KOPT-K1 (cell line): ENCODE measurements around the gene AGPAT3.

Experiments used
- H3K27ac ChIP-seq: fragments of 200-600 bp; sonication (generic); 2 replicates; pipeline ENCODE4 v1.5.1; 2016; ENCODE audit warnings: antibody characterized with exemption, mild to moderate bottlenecking, low read depth, low read length; ENCODE audit not compliant: poor library complexity, severe bottlenecking
- H3K36me3 ChIP-seq: fragments of 200-600 bp; sonication (generic); 2 replicates; pipeline ENCODE4 v1.5.1; 2017; ENCODE audit warnings: antibody characterized with exemption, mild to moderate bottlenecking, low read length, moderate library complexity; ENCODE audit not compliant: insufficient read depth
- H3K9me3 ChIP-seq: fragments of 200-600 bp; sonication (generic); 2 replicates; pipeline ENCODE4 v1.5.1; 2017; ENCODE audit warnings: antibody characterized with exemption, low read length, mild to moderate bottlenecking; ENCODE audit not compliant: insufficient read depth, poor library complexity, severe bottlenecking

The AGPAT3 gene

GRCh38 chr21:43957128-43957571 is 92.1 kb downstream of the AGPAT3 start:
- Histone ChIP-seq H3K9me3 (no peaks in the 10 kb centered on the region), H3K36me3 (peaks cover 13% of the 10 kb centered on the region; the same call in 1 of the 2 replicates), H3K27ac (no peak overlapping the region)

- H3K27ac ChIP-seq = no peak overlapping the region
Observed at GRCh38 chr21:43957611-43958362, 92.8 kb downstream of the AGPAT3 start.

GRCh38 chr21:43958364-43959158 is 93.5 kb downstream of the AGPAT3 start:
- H3K36me3 ChIP-seq = peaks cover 13% of the 10 kb centered on the region; the same call in 1 of the 2 replicates
- no peak overlapping the region for H3K27ac ChIP-seq
- no peaks in the 10 kb centered on the region for H3K9me3 ChIP-seq

More at GRCh38 chr21:43957611-43958362, 92.8 kb downstream of the AGPAT3 start:
- H3K36me3 ChIP-seq = peaks cover 13% of the 10 kb centered on the region; the same call in 1 of the 2 replicates
- H3K9me3 ChIP-seq = no peaks in the 10 kb centered on the region

- Histone ChIP-seq H3K27ac (no peak overlapping the region), H3K9me3 (no peaks in the 10 kb centered on the region), H3K36me3 (peaks cover 13% of the 10 kb centered on the region; the same call in 1 of the 2 replicates)
Observed at GRCh38 chr21:43959231-43960116, 94.5 kb downstream of the AGPAT3 start.

GRCh38 chr21:43961382-43961909 is 96.4 kb downstream of the AGPAT3 start:
- Histone ChIP-seq H3K27ac (no peak overlapping the region), H3K36me3 (peaks cover 13% of the 10 kb centered on the region; the same call in 1 of the 2 replicates), H3K9me3 (no peaks in the 10 kb centered on the region)

GRCh38 chr21:43965911-43966585 is 101.0 kb downstream of the AGPAT3 start:
- Histone ChIP-seq H3K36me3 (peaks cover 28% of the 10 kb centered on the region; the same call in 1 of the 2 replicates), H3K27ac (no peak overlapping the region), H3K9me3 (no peaks in the 10 kb centered on the region)

GRCh38 chr21:43966946-43967512 is 102.0 kb downstream of the AGPAT3 start:
- Histone ChIP-seq H3K36me3 (peaks cover 34% of the 10 kb centered on the region; the same call in 1 of the 2 replicates), H3K27ac (no peak overlapping the region), H3K9me3 (no peaks in the 10 kb centered on the region)

GRCh38 chr21:43967981-43968380 is 103.0 kb downstream of the AGPAT3 start:
- H3K27ac ChIP-seq = no peak overlapping the region
- no peaks in the 10 kb centered on the region for H3K9me3 ChIP-seq

GRCh38 chr21:43968410-43969114 is 103.5 kb downstream of the AGPAT3 start:
- H3K27ac ChIP-seq = no peak overlapping the region
- peaks cover 39% of the 10 kb centered on the region; the same call in 1 of the 2 replicates for H3K36me3 ChIP-seq
- no peaks in the 10 kb centered on the region for H3K9me3 ChIP-seq

More at GRCh38 chr21:43967981-43968380, 103.0 kb downstream of the AGPAT3 start:
- peaks cover 39% of the 10 kb centered on the region; the same call in 1 of the 2 replicates for H3K36me3 ChIP-seq

GRCh38 chr21:43969115-43969444 is 104.1 kb downstream of the AGPAT3 start:
- no peaks in the 10 kb centered on the region for H3K9me3 ChIP-seq
- no peak overlapping the region for H3K27ac ChIP-seq
- peaks cover 39% of the 10 kb centered on the region; the same call in 1 of the 2 replicates for H3K36me3 ChIP-seq

GRCh38 chr21:43970551-43970950 is 105.5 kb downstream of the AGPAT3 start:
- no peaks in the 10 kb centered on the region for H3K9me3 ChIP-seq
- peaks cover 39% of the 10 kb centered on the region; the same call in 1 of the 2 replicates for H3K36me3 ChIP-seq
- no peak overlapping the region for H3K27ac ChIP-seq

GRCh38 chr21:43971201-43971991 is 106.4 kb downstream of the AGPAT3 start:
- no peaks in the 10 kb centered on the region for H3K9me3 ChIP-seq
- no peak overlapping the region for H3K27ac ChIP-seq
- peaks cover 39% of the 10 kb centered on the region; the same call in 1 of the 2 replicates for H3K36me3 ChIP-seq

GRCh38 chr21:43971992-43972255 is 106.9 kb downstream of the AGPAT3 start:
- no peak overlapping the region for H3K27ac ChIP-seq
- H3K36me3 ChIP-seq = peaks cover 39% of the 10 kb centered on the region; the same call in 1 of the 2 replicates
- H3K9me3 ChIP-seq = no peaks in the 10 kb centered on the region
